ENCODE data around the gene HSPG2. TPM values are rescaled to one million over a fixed set of nuclear protein-coding genes. Genes with fewer than 3 reads are reported as not detected.

HSPG2 gene
- total RNA-seq, 1 experiment from 2014 or later, result 70.4 TPM

- H3K9me3 ChIP-seq, result no peaks in the 10 kb centered on the region
- H3K4me3 ChIP-seq, result no peak overlapping the region
- DNase-seq, result peak; percentile 95
- H3K36me3 ChIP-seq, result peaks cover 15% of the 10 kb centered on the region
- H3K27me3 ChIP-seq, result no peaks in the 10 kb centered on the region
These were observed 2.7 kb upstream of the HSPG2 start for GRCh38 chr1:21939650-21940374.

GRCh38 chr1:21938732-21939538, 1.8 kb upstream of the HSPG2 start:
- peaks cover 21% of the 10 kb centered on the region for H3K36me3 ChIP-seq
- no peak overlapping the region for H3K4me3 ChIP-seq
- H3K27me3 ChIP-seq, result no peaks in the 10 kb centered on the region
- no peaks in the 10 kb centered on the region for H3K9me3 ChIP-seq
- no peak for DNase-seq

GRCh38 chr1:21937372-21938121, 437 bp upstream of the HSPG2 start:
- H3K4me3 ChIP-seq, result peak overlapping the region; percentile 28
- DNase-seq, result peak; percentile 90
- no peaks in the 10 kb centered on the region for H3K27me3 ChIP-seq
- peaks cover 32% of the 10 kb centered on the region for H3K36me3 ChIP-seq
- H3K9me3 ChIP-seq, result no peaks in the 10 kb centered on the region

- no peak for DNase-seq
- H3K36me3 ChIP-seq, result peaks cover 41% of the 10 kb centered on the region
- no peaks in the 10 kb centered on the region for H3K9me3 ChIP-seq
- peak overlapping the region; percentile 83 for H3K4me3 ChIP-seq
- no peaks in the 10 kb centered on the region for H3K27me3 ChIP-seq
These were observed 611 bp downstream of the HSPG2 start for GRCh38 chr1:21936366-21937031.

GRCh38 chr1:21935891-21936365, 1.2 kb downstream of the HSPG2 start:
- peaks cover 41% of the 10 kb centered on the region for H3K36me3 ChIP-seq
- H3K4me3 ChIP-seq, result peak overlapping the region; percentile 83
- no peak for DNase-seq
- no peaks in the 10 kb centered on the region for H3K27me3 ChIP-seq
- H3K9me3 ChIP-seq, result no peaks in the 10 kb centered on the region

- peak overlapping the region; percentile 83 for H3K4me3 ChIP-seq
- no peaks in the 10 kb centered on the region for H3K27me3 ChIP-seq
- no peak for DNase-seq
- peaks cover 45% of the 10 kb centered on the region for H3K36me3 ChIP-seq
- H3K9me3 ChIP-seq, result no peaks in the 10 kb centered on the region
These were observed 1.7 kb downstream of the HSPG2 start for GRCh38 chr1:21935393-21935804.

GRCh38 chr1:21933397-21934248, 3.5 kb downstream of the HSPG2 start:
- peaks cover 58% of the 10 kb centered on the region for H3K36me3 ChIP-seq
- no peaks in the 10 kb centered on the region for H3K27me3 ChIP-seq
- peak; percentile 33 for DNase-seq
- H3K4me3 ChIP-seq, result no peak overlapping the region
- no peaks in the 10 kb centered on the region for H3K9me3 ChIP-seq

- Histone ChIP-seq H3K36me3 (peaks cover 71% of the 10 kb centered on the region), H3K9me3 (no peaks in the 10 kb centered on the region), H3K27me3 (no peaks in the 10 kb centered on the region), H3K4me3 (no peak overlapping the region; the same call in 1 of the 2 replicates)
- DNase-seq, result peak; percentile 66
These were observed 5.0 kb downstream of the HSPG2 start for GRCh38 chr1:21932127-21932526.

GRCh38 chr1:21931171-21932093, 5.7 kb downstream of the HSPG2 start:
- no peaks in the 10 kb centered on the region for H3K27me3 ChIP-seq
- peak; percentile 98 for DNase-seq
- peaks cover 71% of the 10 kb centered on the region for H3K36me3 ChIP-seq
- no peaks in the 10 kb centered on the region for H3K9me3 ChIP-seq
- H3K4me3 ChIP-seq, result no peak overlapping the region; the same call in 1 of the 2 replicates

GRCh38 chr1:21930629-21931170, 6.4 kb downstream of the HSPG2 start:
- Histone ChIP-seq H3K27me3 (no peaks in the 10 kb centered on the region), H3K4me3 (no peak overlapping the region), H3K9me3 (no peaks in the 10 kb centered on the region), H3K36me3 (peaks cover 73% of the 10 kb centered on the region)
- DNase-seq, result no peak

- DNase-seq, result no peak
- Histone ChIP-seq H3K9me3 (no peaks in the 10 kb centered on the region), H3K36me3 (peaks cover 73% of the 10 kb centered on the region), H3K27me3 (no peaks in the 10 kb centered on the region), H3K4me3 (no peak overlapping the region)
These were observed 7.0 kb downstream of the HSPG2 start for GRCh38 chr1:21930080-21930571.

- Histone ChIP-seq H3K36me3 (peaks cover 73% of the 10 kb centered on the region), H3K27me3 (no peaks in the 10 kb centered on the region), H3K9me3 (no peaks in the 10 kb centered on the region), H3K4me3 (no peak overlapping the region)
- peak; percentile 43 for DNase-seq
These were observed 9.4 kb downstream of the HSPG2 start for GRCh38 chr1:21927533-21928237.

GRCh38 chr1:21926814-21927532, 10.1 kb downstream of the HSPG2 start:
- Histone ChIP-seq H3K9me3 (no peaks in the 10 kb centered on the region), H3K4me3 (no peak overlapping the region)
- DNase-seq, result peak; percentile 89

More at GRCh38 chr1:21926814-21927532, 10.1 kb downstream of the HSPG2 start:
- Histone ChIP-seq H3K36me3 (peaks cover 65% of the 10 kb centered on the region), H3K27me3 (no peaks in the 10 kb centered on the region)
